D721Med (cell line): ENCODE measurements around the gene FBF1.
A peak's percentile ranks its signal among the peaks of the same experiment; 100 is the strongest.

ENCODE experiments used
- DNase-seq: peaks from one replicate; pipeline ENCODE4 v3.0.0; 2011; ENCODE audit warnings: low spot score; ENCODE audit not compliant: insufficient read length
- FAIRE-seq: peaks from 2 replicates; lab custom pipeline; 2011; peaks lifted over from hg19 to GRCh38; lab: Jason Lieb, UNC
- TF ChIP-seq, protein P1 (sequence below): IDR thresholded peaks from 2 replicates; pipeline ENCODE4 v1.5.1; 2012; ENCODE audit warnings: mild to moderate bottlenecking, control low read depth; ENCODE audit not compliant: insufficient read depth; ENCODE audit errors: missing control alignments

FBF1 gene

GRCh38 chr17:75927286-75927922, 13.4 kb downstream of the FBF1 start:
- no peak for DNase-seq
- TF ChIP-seq, protein P1, sequence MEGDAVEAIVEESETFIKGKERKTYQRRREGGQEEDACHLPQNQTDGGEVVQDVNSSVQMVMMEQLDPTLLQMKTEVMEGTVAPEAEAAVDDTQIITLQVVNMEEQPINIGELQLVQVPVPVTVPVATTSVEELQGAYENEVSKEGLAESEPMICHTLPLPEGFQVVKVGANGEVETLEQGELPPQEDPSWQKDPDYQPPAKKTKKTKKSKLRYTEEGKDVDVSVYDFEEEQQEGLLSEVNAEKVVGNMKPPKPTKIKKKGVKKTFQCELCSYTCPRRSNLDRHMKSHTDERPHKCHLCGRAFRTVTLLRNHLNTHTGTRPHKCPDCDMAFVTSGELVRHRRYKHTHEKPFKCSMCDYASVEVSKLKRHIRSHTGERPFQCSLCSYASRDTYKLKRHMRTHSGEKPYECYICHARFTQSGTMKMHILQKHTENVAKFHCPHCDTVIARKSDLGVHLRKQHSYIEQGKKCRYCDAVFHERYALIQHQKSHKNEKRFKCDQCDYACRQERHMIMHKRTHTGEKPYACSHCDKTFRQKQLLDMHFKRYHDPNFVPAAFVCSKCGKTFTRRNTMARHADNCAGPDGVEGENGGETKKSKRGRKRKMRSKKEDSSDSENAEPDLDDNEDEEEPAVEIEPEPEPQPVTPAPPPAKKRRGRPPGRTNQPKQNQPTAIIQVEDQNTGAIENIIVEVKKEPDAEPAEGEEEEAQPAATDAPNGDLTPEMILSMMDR: peak; percentile 40
- no peak for FAIRE-seq

DNA sequence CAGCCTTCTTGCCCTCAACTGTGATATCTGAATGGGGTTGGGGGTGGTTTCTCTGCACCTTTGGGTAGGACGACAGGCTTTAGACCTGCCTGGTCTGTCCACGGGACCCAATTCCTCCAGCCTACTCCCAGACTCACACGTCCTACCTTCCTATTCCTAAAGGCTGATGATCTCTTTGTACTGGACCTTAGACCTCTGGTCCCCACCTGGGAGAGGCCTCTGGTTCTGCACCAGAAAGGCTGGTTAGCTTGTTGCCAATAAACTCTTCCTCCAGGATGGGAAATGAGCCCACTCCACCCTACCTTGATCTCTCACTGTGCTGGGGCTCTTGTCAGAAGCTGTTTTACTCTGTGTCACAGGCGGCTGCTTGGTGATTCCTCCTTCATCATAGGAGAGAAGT, 14.4 kb downstream of the FBF1 start:
- DNase-seq (no peak), FAIRE-seq (no peak)
- TF ChIP-seq, protein P1: no peak

GRCh38 chr17:75925912-75926311, 14.9 kb downstream of the FBF1 start:
- FAIRE-seq (no peak), DNase-seq (no peak)
- TF ChIP-seq, protein P1: no peak

GRCh38 chr17:75925103-75925502, 15.7 kb downstream of the FBF1 start:
- TF ChIP-seq, protein P1: no peak
- no peak for DNase-seq
- no peak for FAIRE-seq

GRCh38 chr17:75922963-75923874, 17.6 kb downstream of the FBF1 start:
- TF ChIP-seq, protein P1: no peak
- no peak for FAIRE-seq
- DNase-seq: no peak

- TF ChIP-seq, protein P1: no peak
- no peak for FAIRE-seq
- no peak for DNase-seq
Observed at GRCh38 chr17:75922173-75922961, 18.5 kb downstream of the FBF1 start.
